Heart right ventricle (tissue), 16 donors: ENCODE data around the gene IQSEC1. TPM values are rescaled to one million over a fixed set of nuclear protein-coding genes. Genes with fewer than 3 reads are reported as not detected.

Experiments
- ATAC-seq, 8 donors: fragments of 200-7000 bp; cut with Tn5 transposase; one replicate each; pipeline ENCODE4 v1.9.1; 2020; ENCODE audit warnings: mild to moderate bottlenecking in 8 of 8, moderate library complexity in 8 of 8, moderate number of reproducible peaks in 1 of 8
- DNase-seq, 2 donors: peaks; one replicate each; pipeline ENCODE4 v3.0.0-alpha.2; 2020
- H3K27ac ChIP-seq, 10 donors: fragments of 200-600 bp; sonication (generic) in 2 of 10; one replicate each; pipeline versions ENCODE4 v1.5.0 to v1.8.0; 2020 to 2022; ENCODE audit warnings: mild to moderate bottlenecking in 3 of 10
- H3K27me3 ChIP-seq, 7 donors: fragments of 200-600 bp; one replicate each; pipeline ENCODE4 v1.8.0; 2021 to 2022; ENCODE audit warnings: mild to moderate bottlenecking in 2 of 7
- H3K36me3 ChIP-seq, 9 donors: fragments of 200-600 bp; sonication (generic) in 1 of 9; one replicate each; pipeline versions ENCODE4 v1.5.0 to v1.8.0; 2020 to 2022; ENCODE audit warnings: mild to moderate bottlenecking in 2 of 9
- H3K4me1 ChIP-seq, 9 donors: fragments of 200-600 bp; sonication (generic) in 1 of 9; one replicate each; pipeline versions ENCODE4 v1.5.0 to v1.8.0; 2020 to 2022; ENCODE audit warnings: mild to moderate bottlenecking in 4 of 9
- H3K4me3 ChIP-seq, 10 donors: fragments of 200-600 bp; sonication (generic) in 2 of 10; one replicate each; pipeline versions ENCODE4 v1.5.0 to v1.8.0; 2020 to 2022; ENCODE audit warnings: mild to moderate bottlenecking in 7 of 10, moderate library complexity in 2 of 10
- H3K9me3 ChIP-seq, 11 donors: fragments of 200-600 bp in 10 of 11; sonication (generic) in 2 of 11; one replicate each; pipeline versions ENCODE4 v1.5.0 to v1.8.0; 2013 to 2022; ENCODE audit warnings: mild to moderate bottlenecking in 2 of 11, control low read depth in 1 of 11, moderate library complexity in 1 of 11
- WGBS, 2 donors: extraction: QIAGEN DNeasy Blood & Tissue Kit; methylation state at CpG; one replicate each; pipeline ENCODE4 v1.1.7; 2013; ENCODE audit warnings: inconsistent platforms in 1 of 2; 5-methylcytosine and 5-hydroxymethylcytosine counted together
- intact Hi-C, 10 donors: fragments of 100-400 bp; cut with DNase I; formaldehyde crosslinking; loops; one replicate each; pipeline versions ENCODE4 v1.11.1 to v1.14.2; 2022
- polyA plus RNA-seq, 2 donors: library from polyadenylated mRNA; stranded (reverse); fragments of 200-250 nt; gene quantifications; one replicate each; pipeline ENCODE4 v1.2.3, GENCODE V29; 2013
- total RNA-seq, 10 donors: library from RNA; stranded (reverse); fragmentation: NEBNext Ultra II Directional in 3 of 10; extraction: Animal tissue kit (Norgen Biotek cat#: 25700) in 3 of 10; gene quantifications; one replicate each; pipeline versions ENCODE4 v1.2.1 to v1.2.4, GENCODE V29; 2021 to 2023
- TF ChIP-seq, protein P1 (sequence below), 9 donors: fragments of 200-600 bp; sonication (generic) in 2 of 9; IDR thresholded peaks; one replicate each; pipeline versions ENCODE4 v1.5.0 to v1.8.0; 2021 to 2022; ENCODE audit warnings: antibody characterized with exemption in 9 of 9, mild to moderate bottlenecking in 5 of 9, moderate library complexity in 1 of 9
- donor health status: Arrhythmogenic right ventricular cardiomyopathy.
- donor health status: ischemic (EF 13 %, LVEDD 7.1; RV severe dilation, severe dysfunction).
- donor health status: healthy with polysubstance abuse.
- donor health status: DM: no; HTN: yes; CAD: no.
- donor health status: DM: no; HTN: no; CAD: no.
- donor health status: ischemic (EF 25% LVEDD 6.9; RV normal size, moderate dysfunction).
- donor health status: ischemic (EF 25% LVEDD 5.7; RV mildly dilated, moderate dysfunction).
- donor health status: healthy.
- donor health status: DM: yes; HTN: yes; CAD: no.
- donor health status: Ischemic cardiomyopathy.
- donor health status: ischemic (EF 35%, LVEDD 5.7; RV mildly dilated, moderate dysfunction).
- donor health status: nonischemic (EF 11% LVEDD 7.7; RV severe dilation, severe dysfunction).
- donor health status: DM: yes; HTN: yes; CAD: no.
- donor health status: PGD.
- donor health status: ischemic (EF 29% LVEDD 5.4; RV normal size, mild dysfunction).
- donor health status: nonischemic (EF 23%, LVEDD 6.1; RV moderate dilation, normal function).

IQSEC1 gene
- total and polyA plus RNA-seq, 12 donors, result 13.1 to 73.9 (median 60.4) TPM

DNA sequence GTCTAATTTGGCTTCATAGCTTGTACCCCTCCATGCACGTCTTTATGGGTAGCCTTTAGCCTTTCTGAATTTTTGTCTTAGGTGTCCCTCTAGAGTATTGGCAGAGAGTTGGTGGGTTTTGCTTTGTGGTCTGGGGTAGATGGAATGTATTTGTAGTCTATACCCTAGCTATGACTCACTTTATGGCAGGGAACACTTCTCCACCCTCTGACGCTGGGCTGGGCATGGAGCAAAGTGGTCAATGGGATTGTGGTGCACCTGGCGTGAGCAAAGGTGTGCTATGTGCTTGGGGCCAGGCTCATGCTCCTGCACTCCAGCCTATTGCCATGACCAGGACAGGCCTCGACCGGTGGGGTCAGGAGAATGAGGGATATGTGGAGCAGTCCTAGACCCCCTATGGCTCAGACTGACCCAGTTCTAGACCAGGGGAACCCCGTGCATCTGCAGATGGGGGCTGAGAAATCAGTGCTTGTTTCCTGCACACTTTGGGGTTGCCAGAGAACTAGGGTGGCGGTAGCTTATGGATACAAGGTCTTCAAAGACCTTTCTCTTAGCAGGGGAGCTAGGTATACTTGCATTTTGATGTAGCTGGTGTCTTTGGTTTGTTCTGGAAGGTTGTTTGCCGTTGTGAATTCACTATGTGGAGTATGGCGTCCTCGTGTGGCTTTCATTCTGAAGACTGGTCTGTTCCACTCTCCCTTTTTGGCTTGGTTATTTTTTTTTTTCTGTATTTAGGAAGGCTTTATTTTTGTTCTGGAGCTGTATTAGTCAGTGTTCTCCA is 182.4 kb downstream of the IQSEC1 start:
- TF ChIP-seq, protein P1, sequence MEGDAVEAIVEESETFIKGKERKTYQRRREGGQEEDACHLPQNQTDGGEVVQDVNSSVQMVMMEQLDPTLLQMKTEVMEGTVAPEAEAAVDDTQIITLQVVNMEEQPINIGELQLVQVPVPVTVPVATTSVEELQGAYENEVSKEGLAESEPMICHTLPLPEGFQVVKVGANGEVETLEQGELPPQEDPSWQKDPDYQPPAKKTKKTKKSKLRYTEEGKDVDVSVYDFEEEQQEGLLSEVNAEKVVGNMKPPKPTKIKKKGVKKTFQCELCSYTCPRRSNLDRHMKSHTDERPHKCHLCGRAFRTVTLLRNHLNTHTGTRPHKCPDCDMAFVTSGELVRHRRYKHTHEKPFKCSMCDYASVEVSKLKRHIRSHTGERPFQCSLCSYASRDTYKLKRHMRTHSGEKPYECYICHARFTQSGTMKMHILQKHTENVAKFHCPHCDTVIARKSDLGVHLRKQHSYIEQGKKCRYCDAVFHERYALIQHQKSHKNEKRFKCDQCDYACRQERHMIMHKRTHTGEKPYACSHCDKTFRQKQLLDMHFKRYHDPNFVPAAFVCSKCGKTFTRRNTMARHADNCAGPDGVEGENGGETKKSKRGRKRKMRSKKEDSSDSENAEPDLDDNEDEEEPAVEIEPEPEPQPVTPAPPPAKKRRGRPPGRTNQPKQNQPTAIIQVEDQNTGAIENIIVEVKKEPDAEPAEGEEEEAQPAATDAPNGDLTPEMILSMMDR (IDR thresholded peaks at IDR 0.05), result no peak
- no peak overlapping the region for H3K4me3 ChIP-seq
- no peak overlapping the region for H3K27ac ChIP-seq
- peaks cover 0 to 20% (median 0%) of the 10 kb centered on the region in 7 donors for H3K27me3 ChIP-seq
- peaks cover 12 to 29% (median 23%) of the 10 kb centered on the region in 9 donors for H3K4me1 ChIP-seq
- ATAC-seq (no peak), DNase-seq (no peak)
- H3K9me3 ChIP-seq, result no peaks in the 10 kb centered on the region
- no peaks in the 10 kb centered on the region for H3K36me3 ChIP-seq
- 91 to 95% methylated on average over 10 of the region's 10 CpGs for WGBS, 2 donors
- intact Hi-C loops, result loop anchor here in 8 of 10 donors (2.0 to 10.0 kb wide), 4 partner anchors 18 to 94 kb away; no protein-coding TSS in a partner anchor

DNA sequence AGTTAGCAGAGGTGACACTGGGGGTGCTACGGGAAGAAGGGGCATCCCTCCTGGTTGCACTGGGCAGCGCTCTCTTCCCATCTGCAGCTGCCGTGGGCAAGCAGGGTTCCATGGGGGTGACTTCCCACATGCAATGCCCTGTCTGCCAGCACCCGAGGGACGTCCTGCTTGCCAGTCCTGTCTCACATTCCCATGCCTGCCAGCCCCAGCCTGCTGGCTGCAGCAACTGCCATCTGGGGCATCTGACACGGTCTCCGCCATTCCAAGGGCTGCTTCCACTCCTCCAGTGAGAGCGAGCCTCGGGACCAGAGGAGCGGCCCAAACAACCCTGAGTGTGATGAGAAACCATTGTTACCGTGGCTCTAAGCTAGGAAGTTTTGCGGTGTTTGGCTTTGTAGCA is 186.5 kb downstream of the IQSEC1 start:
- Histone ChIP-seq H3K9me3 (no peaks in the 10 kb centered on the region), H3K4me3 (no peak overlapping the region), H3K27ac (no peak overlapping the region), H3K36me3 (no peaks in the 10 kb centered on the region), H3K4me1 (peaks cover 2 to 15% (median 4%) of the 10 kb centered on the region in 9 donors), H3K27me3 (peaks cover 0 to 20% (median 0%) of the 10 kb centered on the region in 7 donors)
- no peak for ATAC-seq
- WGBS, 2 donors, result 82 to 83% methylated on average over 12 of the region's 12 CpGs
- intact Hi-C loops, result no loop called here
- TF ChIP-seq, protein P1 (IDR thresholded peaks at IDR 0.05), result no peak
- no peak for DNase-seq

DNA sequence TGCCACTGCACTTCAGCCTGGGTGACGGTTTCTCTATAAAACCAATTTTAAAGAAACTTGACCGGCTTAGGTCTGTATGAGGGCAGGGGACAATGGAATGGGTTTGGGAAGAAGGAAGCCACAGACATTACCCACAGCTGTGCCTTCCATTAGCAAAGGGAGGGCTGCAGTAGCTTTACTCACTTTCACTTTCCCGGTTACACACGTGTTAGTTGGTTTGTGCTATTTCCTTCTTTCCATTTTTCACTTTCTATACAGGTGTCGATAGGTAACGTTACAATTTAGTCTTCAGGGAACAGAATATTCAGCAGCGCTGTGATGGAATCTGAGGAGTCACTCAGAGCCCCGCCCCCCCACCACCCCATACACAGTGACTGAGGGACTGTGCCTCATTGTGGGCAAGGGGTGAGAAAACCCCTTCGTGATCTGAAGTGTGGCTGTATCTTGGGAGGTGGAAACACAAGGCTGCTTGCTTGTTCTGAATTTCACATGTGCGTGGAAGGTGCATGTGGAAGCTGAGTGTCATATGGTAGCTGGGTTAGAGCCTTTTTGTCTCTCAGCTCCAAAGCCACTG is 187.0 kb downstream of the IQSEC1 start:
- Histone ChIP-seq H3K4me3 (no peak overlapping the region), H3K27me3 (peaks cover 0 to 20% (median 0%) of the 10 kb centered on the region in 7 donors), H3K9me3 (no peaks in the 10 kb centered on the region), H3K4me1 (peaks cover 0 to 10% (median 2%) of the 10 kb centered on the region in 9 donors), H3K36me3 (no peaks in the 10 kb centered on the region), H3K27ac (no peak overlapping the region)
- WGBS, 2 donors, result 65 to 70% methylated on average over 10 of the region's 10 CpGs
- TF ChIP-seq, protein P1 (IDR thresholded peaks at IDR 0.05), result no peak
- ATAC-seq (no peak), DNase-seq (no peak)
- intact Hi-C loops, result no loop called here

DNA sequence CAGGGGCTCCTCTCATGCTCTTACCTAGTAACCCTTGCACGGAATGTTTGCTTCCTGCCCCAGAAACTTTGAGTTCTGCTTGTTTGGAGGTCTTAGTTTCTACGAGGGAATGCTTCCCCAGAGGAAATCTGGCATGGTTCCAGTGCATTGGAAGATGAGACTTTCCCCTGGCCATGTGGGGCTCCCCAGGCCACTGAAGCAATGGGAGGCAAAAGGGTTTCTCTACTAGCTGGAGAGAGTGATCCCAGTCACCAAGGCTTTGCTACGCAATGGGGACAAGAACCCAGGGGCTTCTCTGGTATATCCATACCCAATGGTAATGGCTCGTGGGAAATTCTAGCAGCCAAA is 187.7 kb downstream of the IQSEC1 start:
- 72 to 79% methylated on average over 4 of the region's 4 CpGs for WGBS, 2 donors

More for the DNA sequence above, 187.7 kb downstream of the IQSEC1 start:
- no peaks in the 10 kb centered on the region for H3K36me3 ChIP-seq
- TF ChIP-seq, protein P1 (IDR thresholded peaks at IDR 0.05), result no peak
- intact Hi-C loops, result no loop called here
- ATAC-seq, result no peak
- peaks cover 0 to 10% (median 2%) of the 10 kb centered on the region in 9 donors for H3K4me1 ChIP-seq
- H3K27ac ChIP-seq, result no peak overlapping the region
- no peaks in the 10 kb centered on the region for H3K9me3 ChIP-seq
- DNase-seq, result no peak
- H3K27me3 ChIP-seq, result peaks cover 0 to 20% (median 0%) of the 10 kb centered on the region in 7 donors
- H3K4me3 ChIP-seq, result no peak overlapping the region
